GM19023 (cell line): ENCODE data around the gene COLGALT1.
"Not testable (repeated sequence)": the region's sequence is repeated elsewhere in the genome, so short reads cannot be mapped to it uniquely, and the experiment has no call there.

ENCODE experiments used
- ATAC-seq: cut with Tn5 transposase; IDR thresholded peaks from one replicate; pipeline ENCODE4 v1.9.1; 2021; ENCODE audit warnings: mild to moderate bottlenecking, moderate library complexity; ENCODE audit not compliant: unreplicated experiment

Gene COLGALT1

GRCh38 chr19:17590866-17591265, 35.4 kb downstream of the COLGALT1 start:
- no peak for ATAC-seq

- ATAC-seq = not testable (repeated sequence)
Observed at GRCh38 chr19:17594296-17594695, 38.8 kb downstream of the COLGALT1 start.

- ATAC-seq = not testable (repeated sequence)
Observed at GRCh38 chr19:17598063-17598462, 42.6 kb downstream of the COLGALT1 start.

- no peak for ATAC-seq
Observed at GRCh38 chr19:17598953-17599352, 43.5 kb downstream of the COLGALT1 start.

GRCh38 chr19:17599780-17600179, 44.3 kb downstream of the COLGALT1 start:
- ATAC-seq = no peak

- no peak for ATAC-seq
Observed at GRCh38 chr19:17601683-17602082, 46.2 kb downstream of the COLGALT1 start.

GRCh38 chr19:17602217-17602616, 46.8 kb downstream of the COLGALT1 start:
- ATAC-seq = no peak

- ATAC-seq = no peak
Observed at GRCh38 chr19:17602872-17603510, 47.5 kb downstream of the COLGALT1 start.

- no peak for ATAC-seq
Observed at GRCh38 chr19:17604372-17605025, 49.0 kb downstream of the COLGALT1 start.

- ATAC-seq = no peak
Observed at GRCh38 chr19:17605117-17605516, 49.7 kb downstream of the COLGALT1 start.

- peak; percentile 79 for ATAC-seq
Observed at GRCh38 chr19:17605761-17606589, 50.5 kb downstream of the COLGALT1 start.

GRCh38 chr19:17606590-17607185, 51.2 kb downstream of the COLGALT1 start:
- no peak for ATAC-seq

GRCh38 chr19:17607936-17608335, 52.5 kb downstream of the COLGALT1 start:
- ATAC-seq = no peak

- no peak for ATAC-seq
Observed at GRCh38 chr19:17610384-17610783, 54.9 kb downstream of the COLGALT1 start.

GRCh38 chr19:17611462-17612244, 56.2 kb downstream of the COLGALT1 start:
- ATAC-seq = no peak

GRCh38 chr19:17614476-17614875, 59.0 kb downstream of the COLGALT1 start:
- ATAC-seq = no peak

- ATAC-seq = no peak
Observed at GRCh38 chr19:17615889-17616685, 60.6 kb downstream of the COLGALT1 start.

GRCh38 chr19:17616686-17616960, 61.2 kb downstream of the COLGALT1 start:
- ATAC-seq = no peak

GRCh38 chr19:17616961-17617806, 61.7 kb downstream of the COLGALT1 start:
- no peak for ATAC-seq
